Measurements from ENCODE around the gene AUNIP. TPM values are rescaled to one million over a fixed set of nuclear protein-coding genes. Genes with fewer than 3 reads are reported as not detected.

AUNIP gene
- total RNA-seq, 1 donor = 1.3 TPM

- DNase-seq (ENCODE audit: low read depth in 2 of 3, low spot score in 2 of 3) = no peak
Observed at GRCh38 chr1:25813071-25813733, 46.1 kb downstream of the AUNIP start.

- no peak for DNase-seq (ENCODE audit: low read depth in 2 of 3, low spot score in 2 of 3)
Observed at GRCh38 chr1:25811384-25812082, 47.7 kb downstream of the AUNIP start.

GRCh38 chr1:25810341-25811299, 48.6 kb downstream of the AUNIP start:
- peak; percentile 54 to 68 (median 65) for DNase-seq (ENCODE audit: low read depth in 2 of 3, low spot score in 2 of 3)

GRCh38 chr1:25809929-25810328, 49.3 kb downstream of the AUNIP start:
- no peak for DNase-seq (ENCODE audit: low read depth in 2 of 3, low spot score in 2 of 3)

DNA sequence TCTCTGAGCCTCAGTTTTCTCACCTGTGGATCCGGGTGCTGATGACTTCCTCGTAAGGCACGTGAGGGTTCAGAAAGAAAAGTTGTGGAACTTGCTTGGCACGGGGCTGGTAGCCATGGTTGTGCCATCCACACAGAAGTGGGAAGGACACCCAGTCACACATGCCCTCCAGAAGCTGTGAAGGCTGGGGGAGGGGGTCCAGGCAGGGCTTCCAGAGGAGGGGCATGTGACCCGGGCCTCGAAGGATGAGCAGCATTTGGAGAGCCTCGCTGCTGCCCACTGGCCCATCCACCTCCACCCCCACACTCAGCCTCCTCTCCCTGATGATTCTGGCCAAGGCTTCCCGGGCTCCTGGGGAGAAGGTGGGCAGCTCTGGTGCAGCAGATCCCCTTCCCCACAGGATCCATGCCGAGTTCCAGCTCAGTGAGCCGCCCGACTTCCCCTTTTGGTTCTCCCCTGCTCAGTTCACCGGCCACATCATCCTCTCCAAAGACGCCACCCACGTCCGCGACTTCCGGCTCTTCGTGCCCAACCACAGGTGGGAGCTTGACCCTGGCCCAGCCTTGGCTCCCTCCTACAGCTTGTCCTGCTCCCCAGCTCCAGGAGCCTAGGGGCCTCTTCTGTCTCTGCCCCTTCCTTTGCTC, 49.9 kb downstream of the AUNIP start:
- DNase-seq (ENCODE audit: low read depth in 2 of 3, low spot score in 2 of 3) = peak in 1 of 3 donors; percentile 27

- DNase-seq (ENCODE audit: low read depth in 2 of 3, low spot score in 2 of 3) = no peak
Observed at GRCh38 chr1:25808481-25809244, 50.6 kb downstream of the AUNIP start.

DNA sequence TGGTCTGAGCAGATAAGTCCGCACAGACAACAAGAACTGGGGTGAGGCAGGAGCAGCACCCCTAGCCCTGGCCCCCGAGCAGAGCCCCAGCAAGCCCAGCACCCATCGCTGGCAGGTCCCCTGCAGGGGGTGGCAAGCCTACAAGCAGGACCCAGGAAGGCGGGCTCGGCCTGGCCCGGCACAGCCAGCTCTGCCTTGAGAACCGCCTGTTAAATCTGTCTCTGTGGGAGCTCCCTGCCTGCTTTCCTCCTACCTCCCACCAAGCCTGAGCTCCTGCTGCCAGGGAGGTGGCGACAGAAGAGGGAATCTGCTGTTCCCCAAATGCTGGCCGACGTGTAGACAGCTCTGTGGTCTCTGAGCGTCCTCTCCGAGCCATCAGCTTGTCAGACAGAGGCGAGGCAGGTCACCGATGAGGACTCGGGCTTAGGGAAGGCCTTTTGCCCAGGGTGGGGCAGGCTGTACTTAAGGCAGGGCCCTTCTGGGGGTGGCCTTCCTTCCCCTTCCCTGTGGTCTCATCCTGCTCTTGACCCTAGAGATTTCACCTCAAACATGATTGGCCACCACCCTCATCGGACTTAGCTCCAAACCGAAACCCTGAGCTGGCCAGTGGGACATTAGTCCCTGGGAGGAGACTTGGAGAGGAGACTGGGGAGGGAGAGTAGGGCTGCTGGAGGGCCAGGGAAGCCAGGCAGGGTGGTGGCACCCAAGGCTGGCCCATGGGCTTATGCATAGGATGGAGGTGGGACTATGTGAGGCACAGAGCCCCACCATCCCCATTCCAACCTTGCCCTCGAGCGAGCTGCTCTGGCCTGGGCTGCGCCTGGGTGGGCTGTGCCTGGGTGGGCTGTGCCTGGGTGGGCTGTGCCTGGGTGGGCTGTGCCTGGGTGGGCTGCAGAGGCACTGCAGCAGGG, 51.5 kb downstream of the AUNIP start:
- no peak for DNase-seq (ENCODE audit: low read depth in 2 of 3, low spot score in 2 of 3)

DNA sequence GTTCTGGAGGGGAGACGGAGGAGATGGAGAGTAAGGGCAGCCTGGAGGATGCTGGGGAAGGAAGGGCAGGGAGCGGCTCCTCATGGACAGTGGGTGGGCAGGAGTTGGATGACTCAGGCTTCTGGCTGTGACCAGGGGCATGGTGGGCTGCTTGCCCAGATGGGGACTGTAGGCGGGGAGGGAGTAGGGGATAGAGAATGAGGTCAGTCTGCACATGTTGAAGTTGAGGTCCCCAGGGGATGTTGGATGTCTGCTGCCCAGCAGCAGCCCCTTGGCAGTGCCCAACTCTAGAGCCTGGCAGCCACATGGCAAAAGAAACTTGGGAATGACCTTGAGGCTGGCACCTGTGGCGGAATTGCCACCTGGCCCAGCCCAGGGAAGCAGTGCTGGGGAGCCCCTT, 52.8 kb downstream of the AUNIP start:
- no peak for DNase-seq (ENCODE audit: low read depth in 2 of 3, low spot score in 2 of 3)

DNA sequence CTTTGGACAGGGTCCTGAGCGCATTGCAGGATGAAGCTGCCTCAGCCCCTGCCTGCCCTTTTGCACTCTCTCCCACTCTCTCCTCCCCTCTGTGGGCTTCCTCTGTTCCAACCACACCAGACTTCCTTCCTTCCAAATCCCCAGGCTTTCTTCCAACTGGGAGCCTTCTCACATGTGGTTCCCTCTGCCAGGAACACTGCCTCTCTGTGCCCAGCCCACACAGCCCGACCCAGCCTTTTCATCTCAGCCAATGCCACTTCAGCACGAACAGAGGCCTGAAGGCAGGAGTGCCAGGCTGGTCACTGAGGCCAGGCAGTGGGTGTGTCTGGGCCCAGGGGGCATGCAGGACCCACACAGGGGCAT, 53.4 kb downstream of the AUNIP start:
- no peak for DNase-seq (ENCODE audit: low read depth in 2 of 3, low spot score in 2 of 3)

GRCh38 chr1:25804964-25805862, 54.0 kb downstream of the AUNIP start:
- DNase-seq (ENCODE audit: low read depth in 2 of 3, low spot score in 2 of 3) = no peak

DNA sequence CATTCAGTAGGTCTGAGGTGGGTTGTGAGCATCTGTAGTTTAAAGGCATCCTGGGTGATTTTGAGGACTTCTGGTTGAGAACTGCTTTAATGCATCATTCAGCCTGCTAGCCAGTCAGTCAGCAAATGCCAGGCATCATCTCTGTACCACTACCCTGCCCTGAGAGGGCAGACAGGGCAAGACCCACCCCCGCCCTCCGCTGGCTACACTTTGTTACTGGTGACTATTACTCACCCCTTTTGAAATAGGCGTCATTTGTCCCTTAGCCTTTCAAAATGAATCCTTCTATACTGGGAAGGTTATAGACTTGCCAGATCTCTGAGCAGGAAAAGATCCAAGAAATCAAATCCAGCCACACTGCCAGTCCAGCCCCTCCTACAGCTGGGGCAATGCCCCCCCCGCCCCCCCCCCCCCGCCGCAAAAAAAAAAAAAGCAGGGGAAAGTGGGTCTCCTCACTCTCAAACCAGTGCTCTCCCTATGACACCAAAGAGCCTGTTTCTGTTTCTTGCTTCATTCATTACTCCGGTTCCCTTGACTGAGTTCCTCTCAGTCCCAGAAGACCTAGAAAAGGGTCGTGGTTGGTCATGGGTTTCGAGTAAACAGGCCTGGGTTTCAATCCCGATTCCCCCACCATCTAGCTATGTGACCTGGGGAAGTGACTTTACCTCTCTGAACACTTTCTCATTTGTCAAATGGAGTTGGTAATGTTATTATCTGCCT, 54.9 kb downstream of the AUNIP start:
- no peak for DNase-seq (ENCODE audit: low read depth in 2 of 3, low spot score in 2 of 3)

DNA sequence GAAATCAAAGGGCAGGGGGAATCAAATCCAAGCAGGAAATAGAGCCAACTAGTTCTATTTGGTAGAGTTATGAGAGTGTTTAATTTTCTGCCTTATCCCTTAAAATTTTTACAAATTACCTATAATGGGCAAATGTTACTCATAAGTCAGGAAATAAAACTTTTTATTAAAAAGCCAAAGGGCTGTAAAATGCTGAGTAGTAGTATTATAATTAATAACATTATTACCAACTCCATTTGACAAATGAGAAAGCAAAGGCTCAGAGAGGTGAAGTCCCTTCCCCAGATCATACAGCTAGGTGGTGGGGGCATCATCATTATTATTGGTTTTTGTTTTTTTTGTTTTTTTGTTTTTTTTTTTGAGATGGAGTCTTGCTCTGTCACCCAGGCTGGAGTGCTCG, 55.9 kb downstream of the AUNIP start:
- no peak for DNase-seq (ENCODE audit: low read depth in 2 of 3, low spot score in 2 of 3)

- DNase-seq (ENCODE audit: low read depth in 2 of 3, low spot score in 2 of 3) = peak in 1 of 3 donors; percentile 39
Observed at GRCh38 chr1:25802915-25803314, 56.3 kb downstream of the AUNIP start.

GRCh38 chr1:25800703-25801377, 58.4 kb downstream of the AUNIP start:
- peak in 1 of 3 donors; percentile 9 for DNase-seq (ENCODE audit: low read depth in 2 of 3, low spot score in 2 of 3)

GRCh38 chr1:25799935-25800702, 59.1 kb downstream of the AUNIP start, which contains the start of gene SELENON:
Gene SELENON, plus strand, starts transcription at chr1:25800193. Its CDS starts 38 bp downstream, at chr1:25800231.
- peak in 2 of 3 donors; percentile 7 to 35 for DNase-seq (ENCODE audit: low read depth in 2 of 3, low spot score in 2 of 3)
